Body of pancreas (tissue), 4 donors: ENCODE results near the gene FAM228B. TPM values are rescaled to one million over a fixed set of nuclear protein-coding genes. Genes with fewer than 3 reads are reported as not detected.

Source experiments
- ATAC-seq: fragments of 150-250 bp; one replicate; pipeline ENCODE4 v1.9.1; 2016
- DNase-seq, 4 donors: peaks; one replicate each; pipeline ENCODE4 v3.0.0-alpha.2; 2019
- H3K27ac ChIP-seq, 4 donors: fragments of 200-600 bp; sonication (generic); 1 replicate in 3 of 4; 2 replicates in 1 of 4; pipeline versions ENCODE4 v1.5.1 to v1.6.1; 2016 to 2019; ENCODE audit warnings: mild to moderate bottlenecking in 1 of 4, mixed read lengths in 1 of 4, moderate library complexity in 1 of 4
- H3K27me3 ChIP-seq, 2 donors: fragments of 200-600 bp; sonication (generic); one replicate each; pipeline ENCODE4 v1.6.0; 2016; ENCODE audit warnings: mild to moderate bottlenecking in 1 of 2
- H3K36me3 ChIP-seq, 2 donors: fragments of 200-600 bp; sonication (generic); replicated peaks in 1 of 2; 2 replicates each; pipeline ENCODE4 v1.5.1; 2016; ENCODE audit warnings: low read depth in 2 of 2; ENCODE audit not compliant: insufficient read depth in 1 of 2
- H3K4me1 ChIP-seq: fragments of 200-600 bp; sonication (generic); one replicate; pipeline ENCODE4 v1.6.0; 2016
- H3K4me3 ChIP-seq, 2 donors: fragments of 200-600 bp; sonication (generic); 1 replicate in 1 of 2; 2 replicates in 1 of 2; pipeline ENCODE4 v1.5.1; 2016 to 2019
- H3K9me3 ChIP-seq, 3 donors: fragments of 200-600 bp; sonication (generic); 1 replicate in 2 of 3; 2 replicates in 1 of 3; pipeline ENCODE4 v1.5.1; 2016
- CTCF ChIP-seq, 7 experiments: fragments of 450-650 bp in 4 of 7; fragments of 200-600 bp in 3 of 7; sonication (generic) in 3 of 7; IDR thresholded peaks; one replicate each; pipeline ENCODE4 v1.5.1; 2016 to 2019; ENCODE audit warnings: antibody characterized with exemption in 7 of 7
- POLR2A ChIP-seq, 3 donors: fragments of 450-650 bp; IDR thresholded peaks; one replicate each; pipeline ENCODE4 v1.6.1; 2016; ENCODE audit warnings: antibody characterized with exemption in 3 of 3, mild to moderate bottlenecking in 2 of 3
- WGBS, 2 donors: methylation state at CpG; one replicate each; pipeline ENCODE4 v1.1.5; 2017; 5-methylcytosine and 5-hydroxymethylcytosine counted together
- intact Hi-C: fragments of 100-400 bp; cut with DNase I; formaldehyde crosslinking; loops from one replicate; pipeline ENCODE4 v1.15.1; 2023
- total RNA-seq, 2 donors: library from RNA; depleted of rRNA; stranded (reverse); fragments of >200 nt; gene quantifications; one replicate each; pipeline ENCODE4 v1.1.0, GENCODE V29; 2016

FAM228B gene
- total RNA-seq, 2 donors from 2014 or later = 6.5 to 56.7 TPM

- H3K27me3 ChIP-seq = no peaks in the 10 kb centered on the region
- no peak overlapping the region for H3K4me3 ChIP-seq
- WGBS, 2 donors = 84 to 91% methylated on average over 7 of the region's 7 CpGs
- TF ChIP-seq POLR2A (IDR thresholded peaks at IDR 0.05) (no peak), CTCF (IDR thresholded peaks at IDR 0.05) (no peak)
- intact Hi-C loops = no loop called here
- ATAC-seq (no peak), DNase-seq (no peak)
- no peak overlapping the region for H3K27ac ChIP-seq
- no peaks in the 10 kb centered on the region for H3K36me3 ChIP-seq
- no peaks in the 10 kb centered on the region for H3K4me1 ChIP-seq
- H3K9me3 ChIP-seq = no peaks in the 10 kb centered on the region
Measured at GRCh38 chr2:24182507-24182906, 59.2 kb downstream of the FAM228B start.

DNA sequence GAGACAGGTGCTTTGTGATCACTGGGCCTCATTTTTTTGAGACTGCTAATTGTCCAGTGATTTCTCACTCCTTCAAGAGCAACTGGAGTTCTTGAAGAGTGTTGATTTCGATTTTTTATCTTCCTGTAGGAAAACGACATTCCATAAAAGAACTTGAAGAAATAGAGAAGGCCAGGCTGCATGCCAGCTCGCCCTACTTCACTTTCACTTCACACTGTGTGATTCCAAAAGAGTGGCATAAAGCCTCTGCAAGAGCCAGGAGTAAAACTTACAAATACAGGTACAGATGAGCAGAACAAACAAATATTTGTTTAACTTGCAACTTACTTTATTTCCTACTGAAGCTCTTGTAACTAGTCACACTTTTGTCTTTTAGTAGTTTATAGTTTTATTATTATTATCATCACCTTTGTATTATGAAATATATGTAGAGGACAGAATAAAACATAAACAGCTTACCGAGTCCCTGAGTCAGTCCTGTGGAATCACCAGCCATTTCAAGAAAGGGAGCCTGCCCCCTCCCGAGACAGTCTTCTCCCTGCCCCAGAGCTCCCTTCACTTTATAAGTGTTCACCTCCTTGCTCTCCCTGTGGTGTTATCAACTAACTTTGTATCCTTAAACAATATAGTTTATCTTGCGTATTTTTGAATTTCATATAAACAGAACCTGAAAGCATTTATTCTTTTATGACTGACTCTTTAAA, 60.2 kb downstream of the FAM228B start:
- Histone ChIP-seq H3K9me3 (no peaks in the 10 kb centered on the region), H3K27ac (no peak overlapping the region), H3K4me1 (no peaks in the 10 kb centered on the region), H3K27me3 (no peaks in the 10 kb centered on the region), H3K4me3 (no peak overlapping the region), H3K36me3 (no peaks in the 10 kb centered on the region)
- TF ChIP-seq CTCF (IDR thresholded peaks at IDR 0.05) (no peak), POLR2A (IDR thresholded peaks at IDR 0.05) (no peak)
- intact Hi-C loops = no loop called here
- ATAC-seq (no peak), DNase-seq (no peak)
- 77 to 78% methylated on average over 6 of the region's 6 CpGs for WGBS, 2 donors

- Histone ChIP-seq H3K27me3 (no peaks in the 10 kb centered on the region), H3K9me3 (no peaks in the 10 kb centered on the region), H3K4me3 (no peak overlapping the region), H3K36me3 (no peaks in the 10 kb centered on the region), H3K27ac (no peak overlapping the region), H3K4me1 (no peaks in the 10 kb centered on the region)
- intact Hi-C loops = no loop called here
- no peak for DNase-seq
- ATAC-seq = no peak
- 76 to 78% methylated on average over 10 of the region's 10 CpGs for WGBS, 2 donors
- TF ChIP-seq CTCF (IDR thresholded peaks at IDR 0.05) (no peak), POLR2A (IDR thresholded peaks at IDR 0.05) (no peak)
Measured at GRCh38 chr2:24189551-24189950, 66.3 kb downstream of the FAM228B start.

DNA sequence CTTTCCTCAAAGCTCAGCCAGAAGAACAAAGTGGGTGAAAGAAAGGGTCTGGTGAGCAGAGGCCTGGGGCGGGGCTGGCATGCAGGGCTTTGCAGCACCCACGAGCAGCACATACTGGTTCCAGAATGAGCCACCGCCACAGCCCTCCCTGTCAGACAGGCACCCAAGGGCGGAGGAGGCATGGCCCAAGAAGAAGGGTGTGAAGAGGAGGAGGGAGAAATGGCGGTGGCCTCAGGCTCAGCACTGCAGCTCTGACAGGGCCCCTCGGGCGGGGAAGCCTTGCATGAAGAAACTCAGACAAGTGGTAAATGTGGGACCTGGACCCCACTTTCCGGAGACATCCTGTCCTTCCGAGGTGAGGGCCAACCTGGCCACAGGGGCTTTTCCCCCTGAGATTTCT, 67.2 kb downstream of the FAM228B start:
- WGBS, 2 donors = 71 to 80% methylated on average over 9 of the region's 9 CpGs

More for the DNA sequence above, 67.2 kb downstream of the FAM228B start:
- H3K36me3 ChIP-seq = no peaks in the 10 kb centered on the region
- ATAC-seq = no peak
- H3K9me3 ChIP-seq = no peaks in the 10 kb centered on the region
- DNase-seq = no peak
- H3K27ac ChIP-seq = no peak overlapping the region
- no peak for TF ChIP-seq POLR2A (IDR thresholded peaks at IDR 0.05)
- no peak for TF ChIP-seq CTCF (IDR thresholded peaks at IDR 0.05)
- intact Hi-C loops = no loop called here
- H3K4me3 ChIP-seq = no peak overlapping the region
- no peaks in the 10 kb centered on the region for H3K27me3 ChIP-seq
- H3K4me1 ChIP-seq = no peaks in the 10 kb centered on the region
